ENCODE results near the gene TATDN2. TPM values are rescaled to one million over a fixed set of nuclear protein-coding genes. Genes with fewer than 3 reads are reported as not detected.
A peak's percentile ranks its signal among the peaks of the same experiment; 100 is the strongest.

TATDN2 gene
- total and polyA plus RNA-seq, 9 of the 15 experiments (the other 6 are each of a cell fraction or from before 2014, with no cell fraction given) = 5.2 to 44.7 (median 25.8) TPM

DNA sequence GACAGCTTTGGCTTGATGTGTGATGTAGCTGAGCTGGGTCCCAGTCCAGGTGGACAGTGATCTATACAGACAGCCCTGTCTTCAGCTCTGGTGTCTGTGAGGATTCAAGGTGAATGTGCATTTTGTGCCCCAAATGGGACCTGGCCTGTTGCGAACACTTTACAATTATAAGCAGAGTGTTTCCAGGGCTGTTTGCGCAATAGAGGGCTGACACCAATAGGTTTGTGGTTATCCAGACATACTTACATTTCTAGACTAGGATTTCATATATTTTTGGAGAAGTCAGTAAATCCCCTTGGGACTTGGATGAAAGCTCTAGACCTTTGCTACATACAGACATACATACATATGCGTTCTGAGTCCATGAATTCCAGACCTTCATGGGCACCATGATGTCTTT, 4.2 kb upstream of the TATDN2 start (continued):
- TF ChIP-seq CBX3 (IDR thresholded peaks at IDR 0.05; ENCODE audit: borderline replicate concordance in 1 of 2, low read length in 2 of 2) (no peak), ARID1B (IDR thresholded peaks at IDR 0.05) (no peak), CEBPG (CRISPR knock-in tag; IDR thresholded peaks at IDR 0.05) (peak; percentile 68), CEBPG (tag; conservative IDR thresholded peaks at IDR 0.05 in 1 of 2, IDR thresholded peaks at IDR 0.05 in 1 of 2) (peak; percentile 62 to 92), HDAC8 (tag; IDR thresholded peaks at IDR 0.05) (no peak), SMAD2 (IDR thresholded peaks at IDR 0.05; ENCODE audit: low read depth, low read length) (no peak), CEBPB (tag; IDR thresholded peaks at IDR 0.05) (peak; percentile 93), EZH2 (IDR thresholded peaks at IDR 0.05; ENCODE audit: borderline replicate concordance, low read depth, low read length) (no peak)
- TF ChIP-seq, protein P1, sequence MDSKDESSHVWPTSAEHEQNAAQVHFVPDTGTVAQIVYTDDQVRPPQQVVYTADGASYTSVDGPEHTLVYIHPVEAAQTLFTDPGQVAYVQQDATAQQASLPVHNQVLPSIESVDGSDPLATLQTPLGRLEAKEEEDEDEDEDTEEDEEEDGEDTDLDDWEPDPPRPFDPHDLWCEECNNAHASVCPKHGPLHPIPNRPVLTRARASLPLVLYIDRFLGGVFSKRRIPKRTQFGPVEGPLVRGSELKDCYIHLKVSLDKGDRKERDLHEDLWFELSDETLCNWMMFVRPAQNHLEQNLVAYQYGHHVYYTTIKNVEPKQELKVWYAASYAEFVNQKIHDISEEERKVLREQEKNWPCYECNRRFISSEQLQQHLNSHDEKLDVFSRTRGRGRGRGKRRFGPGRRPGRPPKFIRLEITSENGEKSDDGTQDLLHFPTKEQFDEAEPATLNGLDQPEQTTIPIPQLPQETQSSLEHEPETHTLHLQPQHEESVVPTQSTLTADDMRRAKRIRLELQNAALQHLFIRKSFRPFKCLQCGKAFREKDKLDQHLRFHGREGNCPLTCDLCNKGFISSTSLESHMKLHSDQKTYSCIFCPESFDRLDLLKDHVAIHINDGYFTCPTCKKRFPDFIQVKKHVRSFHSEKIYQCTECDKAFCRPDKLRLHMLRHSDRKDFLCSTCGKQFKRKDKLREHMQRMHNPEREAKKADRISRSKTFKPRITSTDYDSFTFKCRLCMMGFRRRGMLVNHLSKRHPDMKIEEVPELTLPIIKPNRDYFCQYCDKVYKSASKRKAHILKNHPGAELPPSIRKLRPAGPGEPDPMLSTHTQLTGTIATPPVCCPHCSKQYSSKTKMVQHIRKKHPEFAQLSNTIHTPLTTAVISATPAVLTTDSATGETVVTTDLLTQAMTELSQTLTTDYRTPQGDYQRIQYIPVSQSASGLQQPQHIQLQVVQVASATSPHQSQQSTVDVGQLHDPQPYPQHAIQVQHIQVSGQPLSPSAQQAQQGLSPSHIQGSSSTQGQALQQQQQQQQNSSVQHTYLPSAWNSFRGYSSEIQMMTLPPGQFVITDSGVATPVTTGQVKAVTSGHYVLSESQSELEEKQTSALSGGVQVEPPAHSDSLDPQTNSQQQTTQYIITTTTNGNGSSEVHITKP (IDR thresholded peaks at IDR 0.05; ENCODE audit: partially characterized antibody) = no peak

Data from K562 (cell line).